ENCODE data around the gene CALHM5.

Gene CALHM5

GRCh38 chr6:116485559-116486184 is 25.8 kb upstream of the CALHM5 start:
- TF ChIP-seq SIN3A (IDR thresholded peaks at IDR 0.05; ENCODE audit: borderline replicate concordance, insufficient read depth, low read length) (no peak), POLR2AphosphoS5 (IDR thresholded peaks at IDR 0.05; ENCODE audit: low read depth, low read length) (no peak), TAF1 (IDR thresholded peaks at IDR 0.05; ENCODE audit: borderline replicate concordance, insufficient read depth, low read length) (no peak), REST (IDR thresholded peaks at IDR 0.05; ENCODE audit: insufficient read depth in 1 of 2, low read depth in 2 of 2, low read length in 2 of 2) (no peak), FOXP2 (optimal IDR thresholded peaks at IDR 0.05; ENCODE audit: borderline replicate concordance, extremely low read depth, extremely low read length, insufficient read depth) (no peak)

GRCh38 chr6:116491610-116492330 is 19.7 kb upstream of the CALHM5 start:
- no peak for TF ChIP-seq SIN3A (IDR thresholded peaks at IDR 0.05; ENCODE audit: borderline replicate concordance, insufficient read depth, low read length)
- TF ChIP-seq REST (IDR thresholded peaks at IDR 0.05; ENCODE audit: insufficient read depth in 1 of 2, low read depth in 2 of 2, low read length in 2 of 2): no peak
- TF ChIP-seq FOXP2 (optimal IDR thresholded peaks at IDR 0.05; ENCODE audit: borderline replicate concordance, extremely low read depth, extremely low read length, insufficient read depth): no peak
- no peak for TF ChIP-seq TAF1 (IDR thresholded peaks at IDR 0.05; ENCODE audit: borderline replicate concordance, insufficient read depth, low read length)
- TF ChIP-seq POLR2AphosphoS5 (IDR thresholded peaks at IDR 0.05; ENCODE audit: low read depth, low read length): no peak

- TF ChIP-seq TAF1 (IDR thresholded peaks at IDR 0.05; ENCODE audit: borderline replicate concordance, insufficient read depth, low read length) (no peak), SIN3A (IDR thresholded peaks at IDR 0.05; ENCODE audit: borderline replicate concordance, insufficient read depth, low read length) (no peak), FOXP2 (optimal IDR thresholded peaks at IDR 0.05; ENCODE audit: borderline replicate concordance, extremely low read depth, extremely low read length, insufficient read depth) (no peak), POLR2AphosphoS5 (IDR thresholded peaks at IDR 0.05; ENCODE audit: low read depth, low read length) (no peak), REST (IDR thresholded peaks at IDR 0.05; ENCODE audit: insufficient read depth in 1 of 2, low read depth in 2 of 2, low read length in 2 of 2) (no peak)
Measured at GRCh38 chr6:116492331-116493067, 18.9 kb upstream of the CALHM5 start.

GRCh38 chr6:116497113-116497676 is 14.2 kb upstream of the CALHM5 start:
- TF ChIP-seq TAF1 (IDR thresholded peaks at IDR 0.05; ENCODE audit: borderline replicate concordance, insufficient read depth, low read length) (no peak), POLR2AphosphoS5 (IDR thresholded peaks at IDR 0.05; ENCODE audit: low read depth, low read length) (no peak), FOXP2 (optimal IDR thresholded peaks at IDR 0.05; ENCODE audit: borderline replicate concordance, extremely low read depth, extremely low read length, insufficient read depth) (no peak), SIN3A (IDR thresholded peaks at IDR 0.05; ENCODE audit: borderline replicate concordance, insufficient read depth, low read length) (no peak), REST (IDR thresholded peaks at IDR 0.05; ENCODE audit: insufficient read depth in 1 of 2, low read depth in 2 of 2, low read length in 2 of 2) (no peak)

Data from PFSK-1 (cell line).